HT1080 (cell line): ENCODE measurements around the gene SLC13A2. TPM values are rescaled to one million over a fixed set of nuclear protein-coding genes. Genes with fewer than 3 reads are reported as not detected.

Experiments used
- DNase-seq: peaks from one replicate; pipeline ENCODE4 v3.0.0-alpha.2; 2015; ENCODE audit warnings: low read depth
- total RNA-seq: library from RNA; depleted of rRNA; stranded (reverse); fragments of >200 nt; shearing (Covaris generic); gene quantifications from 2 replicates; pipeline ENCODE4 v1.2.3, GENCODE V29; 2014

SLC13A2 gene
- total RNA-seq, 1 experiment from 2014 or later = not detected

- DNase-seq = no peak
Observed at GRCh38 chr17:28492352-28493310, 19.2 kb downstream of the SLC13A2 start.

- DNase-seq = peak; percentile 37
Observed at GRCh38 chr17:28493460-28493859, 20.0 kb downstream of the SLC13A2 start.

- DNase-seq = peak; percentile 66
Observed at GRCh38 chr17:28494445-28495188, 21.2 kb downstream of the SLC13A2 start.

GRCh38 chr17:28495635-28496034, 22.2 kb downstream of the SLC13A2 start:
- DNase-seq = no peak

- no peak for DNase-seq
Observed at GRCh38 chr17:28497931-28498330, 24.5 kb downstream of the SLC13A2 start.

- DNase-seq = no peak
Observed at GRCh38 chr17:28498652-28499363, 25.4 kb downstream of the SLC13A2 start.

GRCh38 chr17:28499364-28499664, 25.9 kb downstream of the SLC13A2 start:
- no peak for DNase-seq

- DNase-seq = no peak
Observed at GRCh38 chr17:28499684-28500357, 26.4 kb downstream of the SLC13A2 start.

GRCh38 chr17:28500712-28501379, 27.4 kb downstream of the SLC13A2 start:
- no peak for DNase-seq

- no peak for DNase-seq
Observed at GRCh38 chr17:28501421-28502284, 28.2 kb downstream of the SLC13A2 start.

GRCh38 chr17:28503420-28503819, 30.0 kb downstream of the SLC13A2 start:
- DNase-seq = no peak

- DNase-seq = no peak
Observed at GRCh38 chr17:28505986-28506665, 32.7 kb downstream of the SLC13A2 start, which contains the start of gene FOXN1. Gene FOXN1 (plus strand): TSS chr17:28506348. CDS start chr17:28523970, 17,622 bp downstream.

- DNase-seq = no peak
Observed at GRCh38 chr17:28506763-28507487, 33.5 kb downstream of the SLC13A2 start.

- DNase-seq = no peak
Observed at GRCh38 chr17:28507567-28508203, 34.2 kb downstream of the SLC13A2 start.

- no peak for DNase-seq
Observed at GRCh38 chr17:28508211-28508724, 34.8 kb downstream of the SLC13A2 start.

GRCh38 chr17:28509789-28510188, 36.3 kb downstream of the SLC13A2 start:
- DNase-seq = no peak

- DNase-seq = no peak
Observed at GRCh38 chr17:28511858-28512461, 38.5 kb downstream of the SLC13A2 start.
